Fibroblast of lung (primary cell): ENCODE data around the gene MICAL3. TPM values are rescaled to one million over a fixed set of nuclear protein-coding genes. Genes with fewer than 3 reads are reported as not detected.

Experiments
- DNase-seq, 2 donors: peaks; one replicate each; pipeline versions ENCODE4 v3.0.0 to v3.0.0-alpha.2; 2010; ENCODE audit warnings: low read depth in 2 of 2
- H2AFZ ChIP-seq: 2 replicates; pipeline ENCODE4 v1.5.1; 2012; ENCODE audit warnings: low read length, control low read depth, inconsistent platforms
- H3K27ac ChIP-seq: 2 replicates; pipeline ENCODE4 v1.5.1; 2011; ENCODE audit warnings: low read length, control low read depth; ENCODE audit not compliant: insufficient read depth
- H3K27me3 ChIP-seq: 2 replicates; pipeline ENCODE4 v1.5.1; 2011; ENCODE audit warnings: mild to moderate bottlenecking, low read length; ENCODE audit not compliant: control insufficient read depth, insufficient read depth
- H3K36me3 ChIP-seq: 2 replicates; pipeline ENCODE4 v1.5.1; 2011; ENCODE audit warnings: low read length; ENCODE audit not compliant: control insufficient read depth, insufficient read depth
- H3K4me1 ChIP-seq: 2 replicates; pipeline ENCODE4 v1.5.1; 2011; ENCODE audit warnings: low read length; ENCODE audit not compliant: control insufficient read depth, insufficient read depth; ENCODE audit errors: extremely low read depth
- H3K4me2 ChIP-seq: 2 replicates; pipeline ENCODE4 v1.5.1; 2011; ENCODE audit warnings: low read length, control low read depth; ENCODE audit not compliant: insufficient read depth; ENCODE audit errors: extremely low read depth
- H3K4me3 ChIP-seq, 4 experiments: fragments of 200-600 bp in 1 of 4; sonication (generic) in 1 of 4; replicated peaks in 1 of 4; 2 replicates each; pipeline ENCODE4 v1.5.1; 2011 to 2016; ENCODE audit warnings: low read length in 4 of 4, low read depth in 3 of 4, mild to moderate bottlenecking in 3 of 4, control low read depth in 2 of 4, inconsistent platforms in 1 of 4, mixed read lengths in 1 of 4; ENCODE audit not compliant: insufficient read depth in 1 of 4; ENCODE audit errors: control extremely low read depth in 1 of 4
- H3K79me2 ChIP-seq: 2 replicates; pipeline ENCODE4 v1.5.1; 2012; ENCODE audit warnings: mild to moderate bottlenecking, low read length, inconsistent platforms; ENCODE audit not compliant: control insufficient read depth, insufficient read depth
- H3K9ac ChIP-seq: 2 replicates; pipeline ENCODE4 v1.5.1; 2011; ENCODE audit warnings: mild to moderate bottlenecking, low read length, control low read depth; ENCODE audit not compliant: insufficient read depth
- H3K9me3 ChIP-seq: 2 replicates; pipeline ENCODE4 v1.5.1; 2012; ENCODE audit warnings: low read depth, low read length; ENCODE audit not compliant: control insufficient read depth, insufficient read depth
- H4K20me1 ChIP-seq: 2 replicates; pipeline ENCODE4 v1.5.1; 2011; ENCODE audit warnings: low read length; ENCODE audit not compliant: control insufficient read depth, insufficient read depth; ENCODE audit errors: extremely low read depth
- CTCF ChIP-seq, 2 donors: IDR thresholded peaks in 1 of 2; conservative IDR thresholded peaks in 1 of 2; 1 replicate in 1 of 2; 2 replicates in 1 of 2; pipeline ENCODE4 v1.5.1; 2011 to 2012; ENCODE audit warnings: low read length in 2 of 2, control low read depth in 1 of 2, inconsistent platforms in 1 of 2, low read depth in 1 of 2, mild to moderate bottlenecking in 1 of 2
- EZH2 ChIP-seq: IDR thresholded peaks from 2 replicates; pipeline ENCODE4 v1.5.1; 2012; ENCODE audit warnings: low read length, control low read depth, mild to moderate bottlenecking; ENCODE audit errors: missing control alignments
- polyA plus RNA-seq, 2 donors: library from polyadenylated mRNA; depleted of rRNA in 1 of 2; stranded (reverse) in 1 of 2; unstranded in 1 of 2; fragments of >200 nt; gene quantifications; 2 replicates each; pipeline ENCODE4 v1.2.1, GENCODE V29; 2011 to 2012; ENCODE audit warnings: missing spikeins in 1 of 2
- total RNA-seq: library from RNA; depleted of rRNA; stranded (reverse); fragments of >200 nt; gene quantifications from 2 replicates; pipeline ENCODE4 v1.2.1, GENCODE V29; 2014

Gene MICAL3
- total and polyA plus RNA-seq, 2 donors (not counting 1 experiment from before 2014, with no cell fraction given): 10.8 to 22.6 TPM

- H3K4me1 ChIP-seq: no peaks in the 10 kb centered on the region
- no peaks in the 10 kb centered on the region for H3K79me2 ChIP-seq
- H3K9ac ChIP-seq: no peak overlapping the region
- no peaks in the 10 kb centered on the region for H3K27me3 ChIP-seq
- H2AFZ ChIP-seq: no peak overlapping the region
- H3K9me3 ChIP-seq: no peaks in the 10 kb centered on the region
- DNase-seq: no peak
- no peak overlapping the region for H3K4me2 ChIP-seq
- peaks cover 3% of the 10 kb centered on the region for H3K36me3 ChIP-seq
- H3K27ac ChIP-seq: no peak overlapping the region
- no peak overlapping the region for H3K4me3 ChIP-seq
- TF ChIP-seq CTCF (conservative IDR thresholded peaks at IDR 0.05 in 1 of 2, IDR thresholded peaks at IDR 0.05 in 1 of 2; ENCODE audit: low read depth in 1 of 2, low read length in 2 of 2): no peak
- TF ChIP-seq EZH2: no peak
- H4K20me1 ChIP-seq: no peaks in the 10 kb centered on the region
These were observed 201.1 kb downstream of the MICAL3 start for GRCh38 chr22:17823226-17823625.

GRCh38 chr22:17822087-17822486 lies 202.3 kb downstream of the MICAL3 start:
- TF ChIP-seq EZH2: no peak
- TF ChIP-seq CTCF (conservative IDR thresholded peaks at IDR 0.05 in 1 of 2, IDR thresholded peaks at IDR 0.05 in 1 of 2; ENCODE audit: low read depth in 1 of 2, low read length in 2 of 2): no peak
- Histone ChIP-seq H3K9me3 (no peaks in the 10 kb centered on the region), H3K36me3 (peaks cover 3% of the 10 kb centered on the region), H3K27ac (no peak overlapping the region), H4K20me1 (no peaks in the 10 kb centered on the region), H3K4me2 (no peak overlapping the region), H3K4me1 (no peaks in the 10 kb centered on the region), H3K9ac (no peak overlapping the region), H2AFZ (no peak overlapping the region), H3K79me2 (no peaks in the 10 kb centered on the region), H3K27me3 (no peaks in the 10 kb centered on the region), H3K4me3 (no peak overlapping the region)
- no peak for DNase-seq

GRCh38 chr22:17820879-17821439 lies 203.4 kb downstream of the MICAL3 start:
- Histone ChIP-seq H3K27ac (no peak overlapping the region), H3K79me2 (no peaks in the 10 kb centered on the region), H3K9ac (no peak overlapping the region), H3K27me3 (no peaks in the 10 kb centered on the region), H4K20me1 (no peaks in the 10 kb centered on the region), H3K4me3 (no peak overlapping the region), H3K9me3 (no peaks in the 10 kb centered on the region), H3K4me1 (no peaks in the 10 kb centered on the region), H2AFZ (no peak overlapping the region), H3K4me2 (no peak overlapping the region), H3K36me3 (peaks cover 3% of the 10 kb centered on the region)
- no peak for DNase-seq
- TF ChIP-seq EZH2 (no peak), CTCF (conservative IDR thresholded peaks at IDR 0.05 in 1 of 2, IDR thresholded peaks at IDR 0.05 in 1 of 2; ENCODE audit: low read depth in 1 of 2, low read length in 2 of 2) (no peak)
